HG03039 (cell line): ENCODE results near the gene FOXD4L3.
"Not testable (repeated sequence)": the region's sequence is repeated elsewhere in the genome, so short reads cannot be mapped to it uniquely, and the experiment has no call there.

ENCODE experiments used
- ATAC-seq: cut with Tn5 transposase; IDR thresholded peaks from one replicate; pipeline ENCODE4 v1.9.1; 2021; ENCODE audit warnings: mild to moderate bottlenecking, moderate library complexity; ENCODE audit not compliant: unreplicated experiment

Gene FOXD4L3

DNA sequence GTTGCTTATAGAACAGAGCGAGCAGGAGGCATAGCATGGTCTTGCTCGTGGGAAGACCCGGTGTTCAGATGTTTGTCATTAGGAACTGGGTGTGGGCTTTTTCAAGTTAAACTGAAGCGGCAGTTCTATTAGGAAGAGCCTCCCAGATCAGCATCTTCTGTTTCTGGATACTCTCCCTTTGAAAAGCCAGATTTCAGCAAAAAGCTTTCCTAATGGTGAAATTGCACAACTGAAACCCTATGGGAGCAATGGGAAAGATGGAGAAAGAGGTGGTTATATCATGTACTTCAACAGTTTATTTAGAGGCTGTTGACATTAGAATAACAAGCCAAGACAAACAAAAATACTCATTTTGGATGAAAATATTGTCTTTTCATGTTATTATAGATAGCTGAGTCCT, 41.3 kb downstream of the FOXD4L3 start:
- ATAC-seq = not testable (repeated sequence)

DNA sequence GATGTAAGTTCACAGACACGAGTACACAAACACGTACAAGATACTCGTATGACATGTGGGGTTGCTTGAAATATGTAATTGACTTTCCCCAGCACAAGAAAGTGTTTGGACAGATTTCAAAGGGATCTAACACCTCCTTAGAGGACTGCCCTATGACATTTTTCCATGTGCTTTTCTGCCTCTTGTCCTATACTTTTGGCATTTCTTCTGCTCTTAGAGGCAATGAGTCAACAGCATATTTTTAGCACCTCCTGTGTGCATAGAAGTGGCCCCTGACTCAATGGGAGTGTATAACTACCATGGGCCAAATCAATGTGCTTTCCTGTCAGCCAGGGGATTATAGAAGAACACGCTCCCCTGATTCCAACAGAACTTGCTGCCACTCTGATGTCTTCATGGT, 49.0 kb downstream of the FOXD4L3 start:
- ATAC-seq = not testable (repeated sequence)
